ENCODE data around the gene RASAL2.

The RASAL2 gene

GRCh38 chr1:178091986-178092745 is 1.7 kb upstream of the RASAL2 start:
- no peak overlapping the region for H3K4me3 ChIP-seq (replicated peaks; ENCODE audit: low read depth, low read length)
- no peaks in the 10 kb centered on the region for H3K36me3 ChIP-seq (ENCODE audit: control insufficient read depth, insufficient read depth, low read length)
- no peaks in the 10 kb centered on the region; the same call in none of the 2 replicates for H3K27me3 ChIP-seq (replicated peaks; ENCODE audit: control insufficient read depth, insufficient read depth, low read length)
- no peak for TF ChIP-seq CTCF (IDR thresholded peaks at IDR 0.05; ENCODE audit: insufficient read depth, low read length, poor library complexity, severe bottlenecking)
- DNase-seq (ENCODE audit: extremely low read depth, insufficient read length) = no peak

GRCh38 chr1:178092878-178093493 is 918 bp upstream of the RASAL2 start:
- Histone ChIP-seq H3K4me3 (replicated peaks; ENCODE audit: low read depth, low read length) (peak overlapping the region; percentile 39), H3K27me3 (replicated peaks; ENCODE audit: control insufficient read depth, insufficient read depth, low read length) (no peaks in the 10 kb centered on the region; the same call in none of the 2 replicates), H3K36me3 (ENCODE audit: control insufficient read depth, insufficient read depth, low read length) (no peaks in the 10 kb centered on the region)
- TF ChIP-seq CTCF (IDR thresholded peaks at IDR 0.05; ENCODE audit: insufficient read depth, low read length, poor library complexity, severe bottlenecking) = no peak
- no peak for DNase-seq (ENCODE audit: extremely low read depth, insufficient read length)

GRCh38 chr1:178093494-178093950 is 382 bp upstream of the RASAL2 start:
- Histone ChIP-seq H3K4me3 (replicated peaks; ENCODE audit: low read depth, low read length) (peak overlapping the region; percentile 57), H3K36me3 (ENCODE audit: control insufficient read depth, insufficient read depth, low read length) (no peaks in the 10 kb centered on the region), H3K27me3 (replicated peaks; ENCODE audit: control insufficient read depth, insufficient read depth, low read length) (no peaks in the 10 kb centered on the region; the same call in none of the 2 replicates)
- TF ChIP-seq CTCF (IDR thresholded peaks at IDR 0.05; ENCODE audit: insufficient read depth, low read length, poor library complexity, severe bottlenecking) = no peak
- DNase-seq (ENCODE audit: extremely low read depth, insufficient read length) = peak; percentile 80

- no peak overlapping the region for H3K4me3 ChIP-seq (replicated peaks; ENCODE audit: low read depth, low read length)
- no peak for DNase-seq (ENCODE audit: extremely low read depth, insufficient read length)
- H3K36me3 ChIP-seq (ENCODE audit: control insufficient read depth, insufficient read depth, low read length) = no peaks in the 10 kb centered on the region
- TF ChIP-seq CTCF (IDR thresholded peaks at IDR 0.05; ENCODE audit: insufficient read depth, low read length, poor library complexity, severe bottlenecking) = no peak
- H3K27me3 ChIP-seq (replicated peaks; ENCODE audit: control insufficient read depth, insufficient read depth, low read length) = no peaks in the 10 kb centered on the region; the same call in none of the 2 replicates
Observed at GRCh38 chr1:178094739-178095645, 1.1 kb downstream of the RASAL2 start.

- no peaks in the 10 kb centered on the region; the same call in none of the 2 replicates for H3K27me3 ChIP-seq (replicated peaks; ENCODE audit: control insufficient read depth, insufficient read depth, low read length)
Observed at GRCh38 chr1:178096421-178096820, 2.5 kb downstream of the RASAL2 start.

More at GRCh38 chr1:178096421-178096820, 2.5 kb downstream of the RASAL2 start:
- Histone ChIP-seq H3K36me3 (ENCODE audit: control insufficient read depth, insufficient read depth, low read length) (no peaks in the 10 kb centered on the region), H3K4me3 (replicated peaks; ENCODE audit: low read depth, low read length) (no peak overlapping the region)
- DNase-seq (ENCODE audit: extremely low read depth, insufficient read length) = no peak
- no peak for TF ChIP-seq CTCF (IDR thresholded peaks at IDR 0.05; ENCODE audit: insufficient read depth, low read length, poor library complexity, severe bottlenecking)
